Sciatic nerve (tissue), 2 donors: ENCODE data around the gene SETD7. TPM values are rescaled to one million over a fixed set of nuclear protein-coding genes. Genes with fewer than 3 reads are reported as not detected.

ENCODE experiments used
- ATAC-seq: fragments of 200-7000 bp; cut with Tn5 transposase; one replicate; pipeline ENCODE4 v1.9.1; 2020; ENCODE audit warnings: mild to moderate bottlenecking, moderate library complexity
- DNase-seq: peaks from one replicate; pipeline ENCODE4 v3.0.0-alpha.2; 2020; ENCODE audit warnings: low spot score
- intact Hi-C: fragments of 100-400 bp; cut with DNase I; formaldehyde crosslinking; loops from one replicate; pipeline ENCODE4 v1.14.2; 2022
- total RNA-seq: library from RNA; stranded (reverse); fragmentation: NEBNext Ultra II Directional; extraction: Animal tissue kit (Norgen Biotek cat#: 25700); gene quantifications from one replicate; pipeline ENCODE4 v1.2.1, GENCODE V29; 2021
- donor health status: DM: no; HTN: no; CAD: no.
- donor health status: DM: no; HTN: no; CAD: no.

SETD7 gene
- total RNA-seq, 1 donor from 2014 or later = 56.9 TPM

DNA sequence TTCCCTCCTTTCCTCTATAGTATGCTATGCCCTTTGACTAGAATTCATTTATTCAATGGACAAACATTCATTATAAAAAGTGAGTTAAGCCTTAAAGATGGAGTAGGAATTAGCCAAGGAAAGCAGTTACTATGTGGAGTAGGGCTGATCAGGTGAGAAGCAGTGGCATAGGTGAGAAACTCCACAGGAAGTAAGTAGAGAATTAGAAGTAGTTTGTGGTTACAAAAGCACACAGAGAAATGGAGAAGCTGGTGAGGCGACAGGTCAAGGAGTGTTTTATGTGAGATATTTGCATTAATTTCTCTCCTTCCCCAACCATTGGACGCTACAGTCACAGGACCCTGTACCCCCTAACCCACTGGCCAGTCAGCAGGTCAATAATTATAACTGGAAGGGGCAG lies 30.6 kb downstream of the SETD7 start:
- no peak for ATAC-seq
- no peak for DNase-seq
- intact Hi-C loops = no loop called here

DNA sequence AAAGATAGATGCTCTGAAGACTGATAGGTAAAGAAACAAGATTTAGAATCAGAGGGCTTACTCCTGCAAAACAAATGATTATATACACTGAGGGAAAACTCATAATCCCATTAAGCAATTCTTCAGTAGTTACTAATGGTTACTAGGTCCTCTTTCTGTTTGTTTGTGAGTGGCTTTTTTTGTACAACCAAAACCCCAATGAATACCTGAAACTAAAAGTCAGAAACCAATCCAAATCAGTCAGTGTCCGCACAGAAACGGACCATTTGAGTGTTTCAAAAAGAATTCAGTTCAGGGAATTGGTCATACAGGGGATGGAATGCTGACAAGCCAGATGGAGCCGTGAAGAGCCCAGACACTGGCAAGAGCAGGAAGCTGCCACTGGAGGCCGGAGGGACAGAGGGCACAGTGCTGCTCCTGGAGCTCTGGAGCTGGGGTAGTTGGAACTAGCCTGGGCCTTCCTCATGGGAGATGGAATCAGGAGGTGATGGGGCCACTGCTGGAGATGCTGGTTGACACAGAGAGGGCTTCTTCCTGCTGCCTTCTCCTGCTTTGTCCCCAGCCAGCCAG lies 31.9 kb downstream of the SETD7 start:
- ATAC-seq = no peak
- intact Hi-C loops = no loop called here
- DNase-seq = no peak

DNA sequence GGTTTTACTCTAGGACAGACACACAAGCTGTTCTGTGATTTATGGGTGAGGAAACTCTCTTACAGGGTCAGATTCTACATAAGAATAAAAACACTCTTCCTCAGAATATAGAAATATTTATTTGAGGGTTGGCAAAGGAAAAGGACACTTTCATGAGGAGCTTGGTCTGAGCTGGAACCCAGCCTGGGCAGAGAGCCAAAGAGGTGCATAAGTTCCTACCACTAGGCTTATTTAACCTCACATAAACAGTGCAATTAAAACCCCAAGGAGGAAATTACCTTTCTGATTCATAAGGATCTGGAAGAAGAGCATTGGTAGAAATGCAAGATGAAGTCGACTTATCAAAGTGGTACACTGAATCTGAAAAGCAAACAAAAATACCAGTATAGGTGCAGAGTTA lies 32.9 kb downstream of the SETD7 start:
- no peak for ATAC-seq
- DNase-seq = no peak
- intact Hi-C loops = no loop called here

DNA sequence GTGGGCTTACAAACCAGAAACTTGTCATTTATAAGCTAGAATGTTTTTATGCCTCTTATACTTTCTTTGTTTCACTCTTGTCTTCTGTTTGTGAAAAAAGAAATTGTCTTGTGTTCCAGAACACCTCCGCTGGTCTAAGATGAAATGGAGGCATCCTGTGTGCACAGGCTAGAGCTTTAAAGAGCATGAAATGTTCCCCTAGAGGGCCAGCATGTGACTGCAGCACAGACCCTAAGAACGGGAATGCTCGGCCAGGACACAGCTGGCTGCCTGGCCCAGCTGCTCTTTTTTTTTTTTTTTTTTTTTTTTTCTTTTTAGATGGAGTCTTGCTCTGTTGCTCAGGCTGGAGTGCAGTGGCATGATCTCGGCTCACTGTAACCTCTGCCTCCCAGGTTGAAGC lies 33.6 kb downstream of the SETD7 start:
- ATAC-seq (peak; percentile 72), DNase-seq (no peak)
- intact Hi-C loops = no loop called here

DNA sequence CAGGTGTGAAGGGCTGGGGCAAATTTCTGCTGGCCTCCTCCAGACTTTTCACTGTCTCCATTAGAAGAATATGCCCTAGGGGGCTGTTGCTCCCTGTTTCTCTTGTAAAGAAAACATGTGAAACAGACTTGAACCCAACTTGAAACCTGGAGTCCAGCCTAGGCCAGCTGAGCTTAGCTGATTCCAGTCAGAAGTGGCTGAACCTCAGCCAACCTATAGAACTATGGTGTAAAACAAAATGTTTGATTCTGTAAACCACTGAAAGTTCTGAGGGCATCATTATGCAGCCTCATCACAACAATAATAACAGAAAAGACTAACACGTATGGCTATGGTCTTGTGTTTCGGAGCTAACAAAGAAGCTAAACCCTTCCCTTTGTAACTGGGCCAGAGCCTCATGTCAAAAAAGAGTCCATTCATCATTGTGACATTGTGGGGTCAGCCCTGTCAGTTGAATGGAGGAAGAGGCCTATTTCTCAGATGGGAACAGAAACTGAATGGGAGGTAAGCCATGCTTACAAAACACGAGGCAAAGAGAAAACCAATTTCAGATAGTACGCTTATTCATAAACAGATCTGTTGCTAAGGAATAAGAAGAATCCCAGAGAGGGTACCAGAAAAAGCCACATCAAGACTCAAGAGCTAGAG lies 34.1 kb downstream of the SETD7 start:
- no peak for DNase-seq
- no peak for ATAC-seq
- intact Hi-C loops = no loop called here

DNA sequence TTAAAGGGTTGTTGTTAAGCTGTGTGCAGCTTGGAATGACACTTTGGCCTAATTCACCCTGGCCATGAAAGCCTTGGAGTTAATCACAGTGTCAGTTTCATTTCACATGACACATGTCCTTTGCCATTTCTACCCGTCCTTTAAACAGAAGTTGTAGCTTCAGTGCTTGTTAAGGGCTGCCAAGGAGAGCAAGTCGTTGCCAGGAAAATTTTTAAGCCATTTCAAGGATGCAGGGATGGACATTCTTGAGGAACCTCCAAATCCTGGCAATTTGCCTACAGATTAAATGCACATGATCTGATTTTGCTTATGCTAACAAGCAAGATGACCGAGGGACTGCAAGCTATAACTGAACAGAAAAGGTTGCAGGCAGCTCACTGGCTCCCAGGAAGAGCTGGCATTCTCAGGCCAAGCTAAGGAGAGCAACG lies 40.5 kb downstream of the SETD7 start:
- peak; percentile 17 for ATAC-seq

DNA sequence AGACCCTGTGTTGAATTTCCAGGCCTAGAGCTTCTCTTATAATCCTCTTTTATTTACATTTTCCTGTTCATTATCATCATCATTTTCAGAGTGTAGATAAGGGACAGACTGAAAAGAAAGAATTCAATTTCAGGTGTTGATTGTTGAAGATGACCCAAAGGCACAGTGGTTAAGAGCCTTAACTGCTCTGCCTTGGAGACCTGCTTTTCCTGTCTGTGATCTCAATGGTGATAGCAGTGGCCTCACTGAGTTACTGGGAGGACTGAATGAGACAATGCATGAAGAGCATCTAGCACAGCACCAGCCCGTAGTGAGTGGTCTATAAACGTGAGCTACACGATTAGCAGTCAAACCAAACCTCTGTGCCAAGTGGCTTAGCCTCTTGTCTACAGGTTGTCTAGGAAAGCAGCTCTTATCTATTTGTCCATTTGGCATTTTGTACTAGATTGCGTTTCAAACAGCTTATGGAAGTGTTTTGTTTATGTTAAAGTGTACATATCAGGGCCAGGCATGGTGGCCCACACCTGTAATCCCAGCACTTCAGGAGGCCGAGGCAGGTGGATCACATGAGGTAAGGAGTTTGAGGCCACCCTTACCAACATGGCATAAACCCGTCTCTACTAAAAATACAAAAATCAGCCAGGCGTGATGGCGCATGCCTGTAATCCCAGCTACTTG lies 41.5 kb downstream of the SETD7 start:
- intact Hi-C loops = no loop called here
- ATAC-seq = no peak
- no peak for DNase-seq

More for the DNA sequence above, 40.5 kb downstream of the SETD7 start:
- DNase-seq = no peak
- intact Hi-C loops = no loop called here

DNA sequence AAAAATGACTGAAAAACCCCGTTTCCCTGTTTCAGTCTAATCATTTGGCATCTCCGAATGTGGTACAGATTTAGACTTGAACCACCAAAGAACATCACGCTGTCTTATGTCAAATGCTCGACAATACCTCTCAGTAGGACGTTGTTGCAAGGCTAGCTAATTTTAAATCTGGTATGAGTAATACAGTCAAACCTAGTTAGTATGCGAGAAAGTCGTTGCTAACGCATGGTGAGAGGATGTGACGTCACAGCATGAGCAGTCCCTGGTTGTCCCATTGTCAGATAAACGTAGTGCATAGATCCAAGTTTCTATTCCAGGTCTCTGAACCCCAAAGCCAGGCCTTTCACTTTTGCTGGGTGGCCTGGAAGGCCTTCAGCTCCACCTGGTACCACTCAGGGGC lies 44.7 kb downstream of the SETD7 start:
- ATAC-seq (no peak), DNase-seq (no peak)
- intact Hi-C loops = no loop called here

DNA sequence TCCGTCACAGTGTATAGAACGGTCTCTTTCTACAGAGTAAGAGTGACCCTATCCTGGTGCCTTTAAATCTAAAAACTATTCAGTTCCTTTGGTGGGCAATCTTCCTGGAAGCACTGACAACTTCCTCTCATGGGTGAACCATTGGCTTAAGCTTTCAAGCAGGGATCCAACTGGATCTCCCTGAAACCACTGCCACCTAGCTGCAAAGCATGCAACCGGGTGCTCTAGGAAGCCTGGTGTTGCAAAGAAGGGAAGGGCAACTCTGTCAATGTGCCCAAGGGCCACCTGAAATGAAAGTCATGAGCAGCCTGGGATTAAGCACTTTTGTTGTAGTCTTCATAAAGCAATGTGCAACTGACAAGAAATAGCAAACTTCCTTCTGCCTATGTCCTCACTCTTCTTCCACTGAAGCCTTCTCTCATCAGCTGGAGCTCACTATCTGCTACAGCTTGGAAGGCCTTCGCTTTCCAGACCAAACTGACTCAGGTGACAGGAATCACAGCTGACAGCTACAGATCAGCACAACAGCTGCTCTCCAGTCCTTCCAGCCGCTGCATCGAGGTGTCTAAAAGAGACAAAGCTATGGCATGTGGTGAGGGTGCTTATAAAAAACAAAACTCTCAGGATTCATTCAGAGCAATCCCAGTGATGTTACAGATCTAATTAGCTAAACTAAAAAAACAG lies 46.1 kb downstream of the SETD7 start:
- intact Hi-C loops = no loop called here
- no peak for ATAC-seq
- DNase-seq = no peak

DNA sequence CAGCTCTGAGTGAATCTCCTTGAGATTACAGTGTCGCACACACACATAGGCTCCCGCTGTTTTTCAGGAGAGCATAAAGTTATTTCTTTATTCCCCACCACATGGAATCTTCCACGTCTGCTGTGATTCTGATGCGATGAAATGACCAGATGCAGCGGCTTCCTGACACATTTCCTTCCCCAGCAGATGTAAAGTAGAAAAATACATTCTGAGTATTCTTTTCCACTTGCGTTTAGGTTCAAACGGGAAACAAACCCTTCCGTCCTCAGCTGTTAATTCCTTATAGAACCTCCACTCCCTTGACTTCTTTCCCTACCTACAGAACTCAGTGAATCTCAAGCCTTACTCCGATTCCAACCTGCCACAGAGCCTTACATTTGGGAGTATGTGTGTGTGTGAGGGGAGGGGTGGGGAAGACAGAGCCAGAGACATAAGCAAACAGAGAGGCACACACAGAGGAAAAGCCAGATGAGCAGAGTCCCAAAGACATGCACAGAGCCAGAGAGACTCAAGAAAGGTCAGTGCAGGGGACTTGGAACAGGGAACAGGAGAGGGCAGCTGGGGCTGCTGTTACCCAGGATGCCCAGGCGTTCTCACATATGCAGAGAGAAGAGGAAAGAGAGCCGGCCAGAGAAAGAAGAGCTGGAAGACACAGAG lies 47.3 kb downstream of the SETD7 start:
- ATAC-seq = no peak
- intact Hi-C loops = no loop called here
- DNase-seq = no peak

DNA sequence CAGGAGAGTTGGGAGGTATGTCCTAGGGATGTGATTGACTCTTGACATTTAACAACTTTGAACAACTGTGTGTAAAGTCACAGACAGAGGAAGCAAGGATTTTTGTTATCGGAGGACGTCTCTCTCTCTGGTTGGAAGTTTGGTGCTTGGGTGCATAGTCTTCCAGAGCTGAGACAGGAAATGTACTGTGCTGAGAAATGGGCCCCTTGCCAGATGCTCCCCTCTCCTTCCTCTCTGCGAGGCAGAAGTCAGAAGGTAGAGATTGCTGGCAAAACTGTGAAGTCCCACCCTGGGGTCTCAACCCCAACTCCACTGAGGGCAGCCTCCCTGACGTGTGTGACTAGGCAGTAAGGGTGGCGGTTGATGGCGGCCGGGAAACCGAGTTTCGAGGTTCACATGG lies 49.2 kb downstream of the SETD7 start:
- intact Hi-C loops = no loop called here
- ATAC-seq = no peak
- no peak for DNase-seq

DNA sequence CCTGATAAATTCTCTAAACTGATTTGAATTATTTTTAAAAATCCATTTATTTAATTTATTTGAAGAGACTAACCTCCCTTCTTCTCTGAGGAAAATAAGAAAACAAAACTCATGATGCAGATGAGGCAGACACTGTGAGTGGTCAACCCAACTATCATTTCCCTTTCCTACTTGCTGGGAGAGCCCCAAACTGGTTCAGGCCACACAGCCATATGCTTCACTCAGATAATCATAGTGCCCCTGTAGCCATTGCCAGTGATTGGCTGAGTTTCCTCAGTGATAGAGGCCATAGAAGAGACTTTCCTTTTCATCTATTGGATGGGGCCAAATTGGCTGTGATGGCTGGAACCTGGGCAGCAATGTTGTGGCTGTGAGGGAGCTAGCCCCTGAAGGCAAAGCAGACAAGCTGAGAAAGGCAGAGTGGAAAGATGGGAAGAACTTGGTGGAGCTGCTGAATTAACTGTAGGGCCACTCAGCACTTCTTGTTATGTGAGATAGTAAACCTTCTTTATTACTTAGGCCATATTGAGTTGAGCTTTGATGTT lies 52.3 kb downstream of the SETD7 start:
- ATAC-seq (no peak), DNase-seq (no peak)
- intact Hi-C loops = no loop called here

DNA sequence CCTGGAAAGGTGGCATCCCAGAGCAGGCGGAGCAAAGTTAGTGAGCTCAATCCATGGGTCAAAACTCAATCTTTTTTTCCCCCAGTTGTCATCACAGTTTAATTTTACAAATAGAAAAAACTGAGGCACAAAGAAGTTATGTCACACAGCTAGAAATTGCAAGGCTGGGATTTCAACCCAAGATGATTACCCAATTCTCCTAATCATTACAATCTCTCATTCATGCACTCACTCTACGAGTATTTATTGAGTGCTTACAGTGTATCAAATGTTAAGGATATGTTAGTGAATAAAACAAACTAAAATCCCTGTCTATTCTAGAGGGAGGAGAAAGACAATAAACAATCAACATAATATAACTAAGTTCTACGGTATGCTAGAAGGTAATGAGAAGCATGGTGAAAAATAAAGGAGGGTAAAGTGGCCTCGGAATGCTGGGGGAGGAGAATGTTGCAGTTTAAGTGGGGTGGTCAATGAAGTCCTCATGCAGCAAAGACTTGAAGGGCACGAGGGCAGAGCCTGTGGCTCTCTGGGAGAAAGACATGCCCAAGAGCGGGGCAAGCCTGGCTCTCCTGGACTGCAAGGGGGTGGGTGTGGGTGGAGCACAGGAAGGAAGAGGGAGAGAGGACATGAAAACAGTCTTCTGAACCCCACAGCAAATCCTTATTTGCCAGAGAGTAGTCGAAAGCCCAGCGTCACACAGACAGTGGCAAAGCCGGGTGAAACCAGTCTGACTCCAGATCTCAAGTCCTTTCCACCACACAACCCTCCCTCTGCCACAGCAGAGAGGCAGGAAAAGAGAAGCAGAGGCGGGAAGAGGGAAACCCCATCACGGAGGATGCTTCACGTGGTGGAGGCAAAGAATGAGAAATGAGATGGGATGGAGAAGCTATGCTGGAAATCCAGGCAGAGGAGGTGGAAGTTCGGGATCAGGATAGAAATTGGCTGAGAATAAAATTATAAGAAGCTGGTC lies 53.8 kb downstream of the SETD7 start:
- no peak for ATAC-seq
- DNase-seq = no peak
- intact Hi-C loops = no loop called here

DNA sequence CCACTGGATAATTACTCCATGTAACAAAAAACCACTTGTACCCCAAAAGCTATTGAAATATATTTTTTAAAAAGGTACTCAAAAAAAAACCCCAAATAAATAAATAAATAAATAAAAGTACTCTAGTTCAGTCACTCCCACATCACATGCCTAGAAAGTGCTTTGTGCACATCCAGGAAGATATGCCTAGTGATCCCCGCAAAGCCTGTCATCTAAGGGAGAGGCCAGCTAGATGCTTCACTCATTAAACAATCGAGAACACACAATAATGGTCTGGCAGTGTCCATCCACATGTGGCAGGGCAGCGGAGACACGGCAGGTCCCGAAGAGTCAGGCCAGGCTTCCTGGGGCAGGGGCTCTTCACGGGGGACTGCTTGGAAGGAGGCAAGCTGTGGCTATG lies 54.5 kb downstream of the SETD7 start:
- DNase-seq = no peak
- intact Hi-C loops = no loop called here
- ATAC-seq = no peak

DNA sequence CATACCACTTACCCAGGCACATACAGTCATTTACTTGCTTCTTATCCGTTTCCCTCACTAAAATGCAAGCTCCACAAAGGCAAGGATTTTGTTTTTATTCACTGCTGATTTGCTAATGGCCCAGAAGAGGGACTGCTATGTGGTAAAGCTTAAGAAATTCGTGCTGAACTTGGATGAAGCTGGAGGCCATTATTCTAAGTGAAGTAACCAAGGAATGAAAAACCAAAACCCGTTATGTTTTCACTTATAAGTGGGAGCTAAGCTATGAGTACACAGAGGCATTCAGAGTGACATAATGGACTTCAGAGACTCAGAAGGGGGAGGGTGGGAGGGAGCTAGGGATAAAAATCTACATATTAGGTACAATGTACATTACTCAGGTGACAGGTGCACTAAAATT lies 54.9 kb downstream of the SETD7 start:
- ATAC-seq = no peak
- no peak for DNase-seq
- intact Hi-C loops = no loop called here

DNA sequence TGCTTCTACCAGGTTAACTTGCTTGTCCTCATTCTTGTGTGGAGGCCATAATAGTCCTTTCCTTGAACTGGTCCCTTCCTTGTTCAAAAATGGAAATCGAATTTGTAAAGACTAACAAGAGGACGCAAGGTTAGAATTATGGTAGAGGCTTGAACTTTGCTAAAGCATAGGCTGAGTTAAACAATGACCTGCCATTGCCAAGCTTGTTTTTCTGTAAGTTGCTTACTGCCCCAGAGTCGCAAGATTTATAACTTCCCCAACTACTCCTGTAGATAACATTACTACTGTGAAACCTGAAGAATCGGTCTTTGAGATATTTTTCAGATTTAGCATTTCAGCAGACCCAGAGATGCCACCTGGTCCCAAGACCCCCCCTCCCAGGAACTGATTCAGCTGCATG lies 56.8 kb downstream of the SETD7 start:
- ATAC-seq = no peak
- DNase-seq = no peak
- intact Hi-C loops = loop anchor here (10.0 kb wide), 1 partner anchor 156 kb away; no protein-coding TSS in a partner anchor

DNA sequence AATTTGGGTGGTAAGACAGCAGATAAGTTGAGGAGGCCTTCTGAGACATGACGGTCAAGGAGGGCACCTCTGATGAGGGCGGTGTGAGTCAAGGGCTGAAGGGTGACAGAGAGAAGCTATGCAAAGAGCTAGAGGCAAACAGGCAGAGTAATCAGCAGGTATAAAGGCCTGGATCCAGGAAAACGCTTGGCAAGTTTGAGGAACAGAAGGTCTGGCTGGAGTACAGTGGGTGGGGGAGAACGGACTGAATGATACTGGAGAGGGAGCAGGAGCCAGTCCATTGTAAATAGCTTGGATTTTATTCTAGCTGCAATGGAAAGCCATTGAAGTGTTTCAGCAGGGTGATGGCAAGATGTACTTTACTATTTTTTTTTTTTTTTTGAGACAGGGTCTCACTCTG lies 62.8 kb downstream of the SETD7 start:
- no peak for DNase-seq
- intact Hi-C loops = loop anchor here (10.0 kb wide), 1 partner anchor 162 kb away; no protein-coding TSS in a partner anchor
- ATAC-seq = no peak

DNA sequence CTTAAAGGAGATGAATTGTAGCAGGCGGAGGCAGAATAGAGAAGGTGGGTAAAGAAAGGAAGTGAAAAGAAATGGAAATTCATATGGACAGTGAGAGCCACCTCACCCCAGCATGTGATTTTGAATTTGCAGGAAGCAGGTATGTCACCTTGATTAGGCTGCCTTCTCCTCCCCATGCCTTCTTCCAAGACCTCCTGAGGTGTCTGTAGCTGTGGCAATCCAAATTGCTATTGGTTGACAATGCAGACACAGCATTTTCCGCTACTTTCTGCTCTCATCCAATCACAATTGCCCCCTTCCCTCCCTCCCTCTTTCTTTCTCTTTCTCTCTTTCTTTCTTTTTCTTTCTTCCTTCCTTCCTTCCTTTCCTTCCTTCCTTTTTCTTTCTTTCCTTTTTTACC lies 63.6 kb downstream of the SETD7 start:
- intact Hi-C loops = loop anchor here (10.0 kb wide), 1 partner anchor 162 kb away; no protein-coding TSS in a partner anchor
- DNase-seq = no peak

More for the DNA sequence above, 63.6 kb downstream of the SETD7 start:
- no peak for ATAC-seq
